Retinal pigment epithelial cell (primary cell): Measurements from ENCODE around the gene ASPRV1.

ENCODE experiments used
- DNase-seq: peaks from one replicate; pipeline ENCODE4 v3.0.0-alpha.2; 2010; ENCODE audit warnings: low read depth
- H3K4me3 ChIP-seq: 2 replicates; pipeline ENCODE4 v1.5.1; 2011; ENCODE audit warnings: mild to moderate bottlenecking, low read length, control low read depth, moderate library complexity
- TF ChIP-seq, protein P1 (sequence below): conservative IDR thresholded peaks from 2 replicates; pipeline ENCODE4 v1.5.1; 2011; ENCODE audit warnings: low read depth, low read length, control low read depth, inconsistent platforms

ASPRV1 gene

DNA sequence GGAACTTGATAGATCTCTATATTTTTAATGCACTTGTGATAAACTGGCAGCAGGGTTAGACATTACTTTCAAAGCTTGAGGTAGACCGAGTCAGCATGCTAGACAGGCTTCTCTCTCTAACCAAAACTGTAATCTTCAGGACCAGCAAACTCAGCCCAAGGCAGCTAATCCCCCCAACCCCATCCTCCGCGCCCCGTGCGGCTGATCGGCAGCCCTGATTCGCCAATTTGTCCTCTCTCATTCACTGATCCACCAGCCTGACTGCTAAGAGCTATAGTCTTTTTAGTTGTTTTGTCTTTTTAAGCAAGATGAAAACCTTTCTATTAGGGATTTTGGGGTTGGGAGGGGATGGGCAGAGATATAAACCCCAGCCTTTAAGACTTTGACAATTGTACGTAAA is 20.7 kb downstream of the ASPRV1 start:
- no peak for DNase-seq
- TF ChIP-seq, protein P1, sequence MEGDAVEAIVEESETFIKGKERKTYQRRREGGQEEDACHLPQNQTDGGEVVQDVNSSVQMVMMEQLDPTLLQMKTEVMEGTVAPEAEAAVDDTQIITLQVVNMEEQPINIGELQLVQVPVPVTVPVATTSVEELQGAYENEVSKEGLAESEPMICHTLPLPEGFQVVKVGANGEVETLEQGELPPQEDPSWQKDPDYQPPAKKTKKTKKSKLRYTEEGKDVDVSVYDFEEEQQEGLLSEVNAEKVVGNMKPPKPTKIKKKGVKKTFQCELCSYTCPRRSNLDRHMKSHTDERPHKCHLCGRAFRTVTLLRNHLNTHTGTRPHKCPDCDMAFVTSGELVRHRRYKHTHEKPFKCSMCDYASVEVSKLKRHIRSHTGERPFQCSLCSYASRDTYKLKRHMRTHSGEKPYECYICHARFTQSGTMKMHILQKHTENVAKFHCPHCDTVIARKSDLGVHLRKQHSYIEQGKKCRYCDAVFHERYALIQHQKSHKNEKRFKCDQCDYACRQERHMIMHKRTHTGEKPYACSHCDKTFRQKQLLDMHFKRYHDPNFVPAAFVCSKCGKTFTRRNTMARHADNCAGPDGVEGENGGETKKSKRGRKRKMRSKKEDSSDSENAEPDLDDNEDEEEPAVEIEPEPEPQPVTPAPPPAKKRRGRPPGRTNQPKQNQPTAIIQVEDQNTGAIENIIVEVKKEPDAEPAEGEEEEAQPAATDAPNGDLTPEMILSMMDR = no peak
- H3K4me3 ChIP-seq = no peak overlapping the region

DNA sequence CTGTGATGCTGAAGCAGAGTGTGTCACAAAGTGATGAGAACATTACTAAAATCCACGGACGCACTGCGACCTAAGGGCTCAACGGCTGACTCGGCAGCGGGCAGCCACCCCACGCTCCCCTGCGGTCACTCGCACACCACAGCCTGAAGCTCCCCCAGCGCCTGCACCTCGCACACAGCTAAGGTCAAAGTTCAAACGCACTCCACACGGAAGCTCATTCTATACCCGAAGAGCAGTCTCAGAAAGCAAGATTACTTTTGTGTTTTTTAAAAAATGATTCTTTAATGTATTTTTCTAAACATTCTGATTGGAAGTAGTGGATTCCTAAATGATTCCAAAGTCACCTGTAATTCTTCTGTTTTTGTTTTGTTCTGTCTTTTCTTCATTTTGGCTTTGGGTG is 21.7 kb downstream of the ASPRV1 start:
- no peak overlapping the region for H3K4me3 ChIP-seq
- no peak for DNase-seq
- TF ChIP-seq, protein P1 = no peak

DNA sequence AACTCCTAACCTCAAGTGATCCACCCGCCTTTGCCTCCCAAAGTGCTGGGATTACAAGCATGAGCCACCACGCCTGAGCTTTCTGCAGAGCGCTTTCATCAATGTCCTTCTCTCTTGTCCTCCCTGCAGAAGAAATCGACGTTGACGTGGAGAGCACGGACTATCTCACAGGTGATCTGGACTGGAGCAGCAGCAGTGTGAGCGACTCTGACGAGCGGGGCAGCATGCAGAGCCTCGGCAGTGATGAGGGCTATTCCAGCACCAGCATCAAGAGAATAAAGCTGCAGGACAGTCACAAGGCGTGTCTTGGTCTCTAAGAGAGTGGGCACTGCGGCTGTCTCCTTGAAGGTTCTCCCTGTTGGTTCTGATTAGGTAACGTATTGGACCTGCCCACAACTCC is 23.5 kb downstream of the ASPRV1 start:
- DNase-seq = no peak
- H3K4me3 ChIP-seq = no peak overlapping the region
- TF ChIP-seq, protein P1 = no peak

DNA sequence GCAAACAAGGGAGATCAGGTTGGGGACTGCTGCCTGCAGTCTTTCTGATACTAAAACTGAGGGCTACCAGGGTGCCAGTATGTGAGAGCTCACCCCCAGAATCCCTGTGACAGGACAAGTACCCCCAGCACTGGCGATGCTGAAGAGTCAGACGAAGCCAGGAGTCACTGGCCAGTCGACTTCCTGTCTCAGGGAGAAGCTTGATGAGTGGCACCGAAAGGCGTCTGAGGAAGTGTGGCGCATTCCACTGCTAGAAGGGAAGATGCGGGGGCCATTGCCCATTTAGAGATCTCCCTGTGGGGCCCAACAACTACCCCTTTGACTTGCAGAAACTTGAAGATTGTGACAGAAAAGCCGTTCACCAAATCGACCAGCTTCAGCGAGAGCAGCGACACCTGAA is 24.5 kb downstream of the ASPRV1 start:
- no peak overlapping the region for H3K4me3 ChIP-seq
- TF ChIP-seq, protein P1 = no peak
- DNase-seq = no peak

DNA sequence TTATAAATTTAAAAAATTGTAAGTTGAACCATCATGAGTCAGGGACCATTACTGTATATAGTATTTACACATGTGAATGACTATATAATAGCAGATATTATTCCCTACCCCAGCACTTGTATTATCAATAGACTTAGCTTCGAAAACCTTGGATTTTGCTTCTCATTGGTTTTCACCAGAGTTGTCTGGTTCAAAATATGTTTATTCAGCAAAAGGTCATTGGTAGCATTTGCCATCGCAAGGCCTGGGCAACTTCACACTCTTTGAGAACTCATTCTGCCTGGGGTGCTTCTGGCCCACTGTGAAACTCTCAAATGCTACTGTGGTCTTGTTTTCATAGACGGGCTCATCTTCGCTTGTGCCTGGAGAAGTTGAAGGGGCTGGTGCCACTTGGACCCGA is 26.4 kb downstream of the ASPRV1 start:
- H3K4me3 ChIP-seq = no peak overlapping the region
- TF ChIP-seq, protein P1 = no peak
- no peak for DNase-seq

DNA sequence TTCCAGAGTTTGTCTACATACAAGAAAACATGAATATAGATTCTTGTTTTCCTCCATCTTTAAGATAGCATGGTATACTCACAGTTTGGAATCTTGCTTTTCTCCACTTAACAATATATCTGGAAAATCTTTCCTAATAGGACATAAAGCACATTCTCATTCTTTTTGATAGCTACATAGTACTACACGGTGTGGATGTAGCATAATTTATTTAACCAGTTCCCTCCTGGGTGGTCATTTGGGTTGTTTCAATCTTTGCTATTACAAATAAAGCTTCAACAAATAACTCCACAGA is 26.9 kb downstream of the ASPRV1 start:
- DNase-seq = no peak
- H3K4me3 ChIP-seq = no peak overlapping the region
- TF ChIP-seq, protein P1 = no peak

DNA sequence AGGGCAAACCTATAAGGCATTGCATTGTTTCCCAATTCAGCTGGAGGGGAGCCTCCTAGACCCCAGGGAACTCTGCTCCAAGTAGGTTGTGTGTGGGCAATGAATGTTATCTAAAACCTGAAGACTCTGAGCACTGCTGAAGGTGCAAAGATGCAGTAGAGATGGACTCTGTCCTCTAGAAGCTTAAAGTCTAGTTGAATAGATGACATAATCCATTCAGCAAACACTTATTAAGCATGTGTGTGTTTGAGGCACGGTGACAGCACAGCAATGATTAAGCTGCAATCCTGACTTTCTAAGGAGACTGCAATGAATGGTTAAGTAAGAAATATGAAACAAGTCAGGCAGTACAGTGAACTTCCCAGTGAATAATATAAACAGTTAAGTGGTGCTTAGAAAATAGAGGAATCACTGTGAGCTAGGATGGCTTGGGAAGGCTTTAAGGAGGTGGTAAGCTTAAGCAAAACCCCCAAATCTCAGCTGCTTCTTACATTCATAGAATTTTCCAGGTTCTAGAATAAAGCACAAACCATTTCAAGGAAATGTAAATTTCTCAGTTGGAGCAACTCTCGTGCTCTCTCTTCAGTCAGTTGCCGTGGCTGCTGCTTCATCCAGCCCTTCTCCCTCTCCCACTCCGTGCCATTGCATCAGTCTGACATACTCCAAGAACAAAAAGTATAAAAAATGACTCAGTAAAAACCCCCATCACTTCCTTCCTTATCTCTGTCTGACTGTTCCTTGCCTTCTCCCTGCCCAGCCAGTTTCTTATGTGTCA is 27.4 kb downstream of the ASPRV1 start:
- TF ChIP-seq, protein P1 = no peak
- DNase-seq = no peak
- no peak overlapping the region for H3K4me3 ChIP-seq
